Measurements from ENCODE around the gene S100A8.

The S100A8 gene

GRCh38 chr1:153366261-153366660, 24.6 kb downstream of the S100A8 start:
- Histone ChIP-seq H3K4me3 (ENCODE audit: low read length) (no peak overlapping the region), H3K4me1 (ENCODE audit: control insufficient read depth, insufficient read depth, low read length) (no peaks in the 10 kb centered on the region), H3K27me3 (replicated peaks; ENCODE audit: control insufficient read depth, insufficient read depth, low read length) (peaks cover 40% of the 10 kb centered on the region), H3K9ac (ENCODE audit: low read length) (no peak overlapping the region), H3K9me3 (ENCODE audit: control insufficient read depth, low read length) (no peaks in the 10 kb centered on the region), H3K36me3 (ENCODE audit: control insufficient read depth, insufficient read depth, low read length, severe bottlenecking) (no peaks in the 10 kb centered on the region)
- no peak for DNase-seq (ENCODE audit: low read depth)

- Histone ChIP-seq H3K27me3 (replicated peaks; ENCODE audit: control insufficient read depth, insufficient read depth, low read length) (peaks cover 40% of the 10 kb centered on the region), H3K4me1 (ENCODE audit: control insufficient read depth, insufficient read depth, low read length) (no peaks in the 10 kb centered on the region), H3K9ac (ENCODE audit: low read length) (no peak overlapping the region), H3K36me3 (ENCODE audit: control insufficient read depth, insufficient read depth, low read length, severe bottlenecking) (no peaks in the 10 kb centered on the region), H3K4me3 (ENCODE audit: low read length) (no peak overlapping the region), H3K9me3 (ENCODE audit: control insufficient read depth, low read length) (no peaks in the 10 kb centered on the region)
- DNase-seq (ENCODE audit: low read depth) = no peak
Observed at GRCh38 chr1:153365696-153366095, 25.2 kb downstream of the S100A8 start.

GRCh38 chr1:153364766-153365666, 25.9 kb downstream of the S100A8 start:
- Histone ChIP-seq H3K4me1 (ENCODE audit: control insufficient read depth, insufficient read depth, low read length) (no peaks in the 10 kb centered on the region), H3K27me3 (replicated peaks; ENCODE audit: control insufficient read depth, insufficient read depth, low read length) (peaks cover 43% of the 10 kb centered on the region), H3K36me3 (ENCODE audit: control insufficient read depth, insufficient read depth, low read length, severe bottlenecking) (no peaks in the 10 kb centered on the region), H3K9me3 (ENCODE audit: control insufficient read depth, low read length) (no peaks in the 10 kb centered on the region), H3K9ac (ENCODE audit: low read length) (no peak overlapping the region), H3K4me3 (ENCODE audit: low read length) (no peak overlapping the region)
- DNase-seq (ENCODE audit: low read depth) = no peak

- Histone ChIP-seq H3K4me1 (ENCODE audit: control insufficient read depth, insufficient read depth, low read length) (no peaks in the 10 kb centered on the region), H3K36me3 (ENCODE audit: control insufficient read depth, insufficient read depth, low read length, severe bottlenecking) (no peaks in the 10 kb centered on the region), H3K9me3 (ENCODE audit: control insufficient read depth, low read length) (no peaks in the 10 kb centered on the region), H3K4me3 (ENCODE audit: low read length) (no peak overlapping the region), H3K9ac (ENCODE audit: low read length) (no peak overlapping the region), H3K27me3 (replicated peaks; ENCODE audit: control insufficient read depth, insufficient read depth, low read length) (peaks cover 42% of the 10 kb centered on the region)
- no peak for DNase-seq (ENCODE audit: low read depth)
Observed at GRCh38 chr1:153364156-153364555, 26.7 kb downstream of the S100A8 start.

GRCh38 chr1:153363641-153364040, 27.2 kb downstream of the S100A8 start:
- H3K9ac ChIP-seq (ENCODE audit: low read length) = no peak overlapping the region
- H3K27me3 ChIP-seq (replicated peaks; ENCODE audit: control insufficient read depth, insufficient read depth, low read length) = peaks cover 44% of the 10 kb centered on the region
- H3K4me1 ChIP-seq (ENCODE audit: control insufficient read depth, insufficient read depth, low read length) = no peaks in the 10 kb centered on the region
- no peaks in the 10 kb centered on the region for H3K36me3 ChIP-seq (ENCODE audit: control insufficient read depth, insufficient read depth, low read length, severe bottlenecking)
- no peaks in the 10 kb centered on the region for H3K9me3 ChIP-seq (ENCODE audit: control insufficient read depth, low read length)
- H3K4me3 ChIP-seq (ENCODE audit: low read length) = no peak overlapping the region
- DNase-seq (ENCODE audit: low read depth) = no peak

- Histone ChIP-seq H3K4me1 (ENCODE audit: control insufficient read depth, insufficient read depth, low read length) (no peaks in the 10 kb centered on the region), H3K36me3 (ENCODE audit: control insufficient read depth, insufficient read depth, low read length, severe bottlenecking) (no peaks in the 10 kb centered on the region), H3K27me3 (replicated peaks; ENCODE audit: control insufficient read depth, insufficient read depth, low read length) (peaks cover 40% of the 10 kb centered on the region), H3K9ac (ENCODE audit: low read length) (no peak overlapping the region), H3K4me3 (ENCODE audit: low read length) (no peak overlapping the region), H3K9me3 (ENCODE audit: control insufficient read depth, low read length) (no peaks in the 10 kb centered on the region)
- DNase-seq (ENCODE audit: low read depth) = no peak
Observed at GRCh38 chr1:153362187-153362775, 28.6 kb downstream of the S100A8 start.

GRCh38 chr1:153361480-153362109, 29.3 kb downstream of the S100A8 start:
- no peak overlapping the region for H3K4me3 ChIP-seq (ENCODE audit: low read length)
- H3K9ac ChIP-seq (ENCODE audit: low read length) = no peak overlapping the region
- no peaks in the 10 kb centered on the region for H3K9me3 ChIP-seq (ENCODE audit: control insufficient read depth, low read length)
- no peaks in the 10 kb centered on the region for H3K4me1 ChIP-seq (ENCODE audit: control insufficient read depth, insufficient read depth, low read length)
- DNase-seq (ENCODE audit: low read depth) = no peak
- H3K27me3 ChIP-seq (replicated peaks; ENCODE audit: control insufficient read depth, insufficient read depth, low read length) = peaks cover 43% of the 10 kb centered on the region
- no peaks in the 10 kb centered on the region for H3K36me3 ChIP-seq (ENCODE audit: control insufficient read depth, insufficient read depth, low read length, severe bottlenecking)

- Histone ChIP-seq H3K4me1 (ENCODE audit: control insufficient read depth, insufficient read depth, low read length) (no peaks in the 10 kb centered on the region), H3K27me3 (replicated peaks; ENCODE audit: control insufficient read depth, insufficient read depth, low read length) (peaks cover 44% of the 10 kb centered on the region), H3K9ac (ENCODE audit: low read length) (no peak overlapping the region), H3K4me3 (ENCODE audit: low read length) (no peak overlapping the region), H3K36me3 (ENCODE audit: control insufficient read depth, insufficient read depth, low read length, severe bottlenecking) (no peaks in the 10 kb centered on the region), H3K9me3 (ENCODE audit: control insufficient read depth, low read length) (no peaks in the 10 kb centered on the region)
- no peak for DNase-seq (ENCODE audit: low read depth)
Observed at GRCh38 chr1:153360592-153361479, 30.0 kb downstream of the S100A8 start.

GRCh38 chr1:153360190-153360589, 30.7 kb downstream of the S100A8 start:
- Histone ChIP-seq H3K9me3 (ENCODE audit: control insufficient read depth, low read length) (peaks cover 3% of the 10 kb centered on the region), H3K4me3 (ENCODE audit: low read length) (no peak overlapping the region), H3K36me3 (ENCODE audit: control insufficient read depth, insufficient read depth, low read length, severe bottlenecking) (no peaks in the 10 kb centered on the region), H3K27me3 (replicated peaks; ENCODE audit: control insufficient read depth, insufficient read depth, low read length) (peaks cover 46% of the 10 kb centered on the region), H3K9ac (ENCODE audit: low read length) (no peak overlapping the region), H3K4me1 (ENCODE audit: control insufficient read depth, insufficient read depth, low read length) (no peaks in the 10 kb centered on the region)
- DNase-seq (ENCODE audit: low read depth) = no peak

- Histone ChIP-seq H3K4me1 (ENCODE audit: control insufficient read depth, insufficient read depth, low read length) (no peaks in the 10 kb centered on the region), H3K9me3 (ENCODE audit: control insufficient read depth, low read length) (peaks cover 3% of the 10 kb centered on the region), H3K36me3 (ENCODE audit: control insufficient read depth, insufficient read depth, low read length, severe bottlenecking) (no peaks in the 10 kb centered on the region), H3K27me3 (replicated peaks; ENCODE audit: control insufficient read depth, insufficient read depth, low read length) (peaks cover 52% of the 10 kb centered on the region), H3K4me3 (ENCODE audit: low read length) (no peak overlapping the region), H3K9ac (ENCODE audit: low read length) (no peak overlapping the region)
- no peak for DNase-seq (ENCODE audit: low read depth)
Observed at GRCh38 chr1:153359241-153359640, 31.6 kb downstream of the S100A8 start.

GRCh38 chr1:153358691-153358975, 32.2 kb downstream of the S100A8 start:
- no peak for DNase-seq (ENCODE audit: low read depth)
- H3K4me3 ChIP-seq (ENCODE audit: low read length) = no peak overlapping the region
- H3K36me3 ChIP-seq (ENCODE audit: control insufficient read depth, insufficient read depth, low read length, severe bottlenecking) = no peaks in the 10 kb centered on the region
- no peaks in the 10 kb centered on the region for H3K4me1 ChIP-seq (ENCODE audit: control insufficient read depth, insufficient read depth, low read length)
- peaks cover 51% of the 10 kb centered on the region for H3K27me3 ChIP-seq (replicated peaks; ENCODE audit: control insufficient read depth, insufficient read depth, low read length)
- H3K9me3 ChIP-seq (ENCODE audit: control insufficient read depth, low read length) = peaks cover 3% of the 10 kb centered on the region
- no peak overlapping the region for H3K9ac ChIP-seq (ENCODE audit: low read length)
